Progenitor cell of endocrine pancreas (in vitro differentiated cells): ENCODE measurements around the gene DDB1. TPM values are rescaled to one million over a fixed set of nuclear protein-coding genes. Genes with fewer than 3 reads are reported as not detected.
A peak's percentile ranks its signal among the peaks of the same experiment; 100 is the strongest.

Source experiments
- DNase-seq: peaks from one replicate; pipeline ENCODE4 v3.0.0; 2021; ENCODE audit warnings: low spot score; ENCODE audit not compliant: unreplicated experiment
- H3K27ac Mint-ChIP-seq: 2 replicates; pipeline ENCODE4 v1.8.0; 2021; ENCODE audit warnings: mild to moderate bottlenecking, moderate library complexity, mixed read lengths
- H3K27me3 Mint-ChIP-seq: 2 replicates; pipeline ENCODE4 v1.8.0; 2021; ENCODE audit warnings: mixed read lengths
- H3K36me3 Mint-ChIP-seq: 2 replicates; pipeline ENCODE4 v1.8.0; 2022; ENCODE audit warnings: mixed read lengths; ENCODE audit not compliant: insufficient read depth
- H3K4me1 Mint-ChIP-seq: 2 replicates; pipeline ENCODE4 v1.8.0; 2021; ENCODE audit warnings: low read depth, mixed read lengths
- H3K4me3 Mint-ChIP-seq: 2 replicates; pipeline ENCODE4 v1.8.0; 2021; ENCODE audit warnings: low read depth, mild to moderate bottlenecking, moderate library complexity, mixed read lengths
- H3K9me3 Mint-ChIP-seq: 2 replicates; pipeline ENCODE4 v1.8.0; 2021; ENCODE audit warnings: low read depth, mixed read lengths
- CTCF ChIP-seq: fragments of 200-600 bp; sonication (generic); IDR thresholded peaks from one replicate; pipeline ENCODE4 v1.5.0; 2021; ENCODE audit warnings: antibody characterized with exemption, mild to moderate bottlenecking; ENCODE audit not compliant: unreplicated experiment
- total RNA-seq: library from RNA; stranded (reverse); gene quantifications from 2 replicates; pipeline ENCODE4 v1.2.1, GENCODE V29; 2021

Gene DDB1
- total RNA-seq, 1 donor from 2014 or later = 254 TPM

DNA sequence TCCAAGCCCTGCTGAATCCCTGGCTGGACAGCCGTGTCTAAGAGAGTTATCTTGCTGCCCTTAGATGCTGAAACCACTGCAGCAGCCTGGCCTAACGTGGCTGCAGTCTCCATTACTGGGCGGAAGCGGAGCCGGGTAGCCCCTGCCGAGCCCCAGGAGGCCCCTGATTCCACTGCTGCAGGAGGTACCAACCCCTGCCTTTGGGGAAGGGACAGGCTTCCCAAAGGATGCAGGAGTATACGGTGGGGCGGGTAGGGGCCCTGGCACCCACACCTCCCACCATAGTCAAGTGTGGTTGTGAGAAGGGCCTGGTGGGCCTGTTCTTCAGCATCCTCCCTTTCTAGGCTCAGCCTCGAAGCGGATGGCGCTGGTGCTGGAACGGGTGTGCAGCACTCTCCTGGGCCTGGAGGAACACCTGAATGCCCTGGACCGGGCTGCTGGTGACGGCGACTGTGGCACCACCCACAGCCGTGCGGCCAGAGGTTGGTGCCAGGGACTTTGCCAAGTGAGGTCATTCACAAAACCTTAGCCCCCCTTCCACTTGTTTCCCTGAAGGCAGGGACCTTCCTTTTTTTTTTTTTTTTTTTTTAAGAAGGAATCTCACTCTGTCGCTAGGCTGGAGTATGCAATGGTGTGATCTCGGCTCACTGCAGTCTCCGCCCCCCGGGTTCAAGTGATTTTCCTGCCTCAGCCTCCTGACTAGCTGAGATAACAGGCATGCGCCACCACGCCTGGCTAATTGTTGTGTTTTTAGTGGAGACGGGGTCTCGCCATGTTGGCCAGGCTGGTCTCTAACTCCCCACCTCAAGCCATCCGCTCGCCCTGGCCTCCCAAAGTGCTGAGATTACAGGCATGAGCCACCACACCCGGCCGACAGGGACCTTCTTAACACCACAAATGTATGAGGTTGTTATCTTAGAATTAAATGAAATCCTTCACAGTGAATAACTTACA lies 11.2 kb upstream of the DDB1 start:
- H3K4me3 Mint-ChIP-seq = no peak overlapping the region
- peaks cover 4% of the 10 kb centered on the region for H3K36me3 Mint-ChIP-seq
- TF ChIP-seq CTCF = no peak
- no peaks in the 10 kb centered on the region for H3K9me3 Mint-ChIP-seq
- no peak overlapping the region for H3K27ac Mint-ChIP-seq
- DNase-seq = no peak
- H3K27me3 Mint-ChIP-seq = no peaks in the 10 kb centered on the region
- no peaks in the 10 kb centered on the region for H3K4me1 Mint-ChIP-seq

- DNase-seq = no peak
- H3K4me3 Mint-ChIP-seq = no peak overlapping the region
- H3K27ac Mint-ChIP-seq = no peak overlapping the region
- H3K27me3 Mint-ChIP-seq = no peaks in the 10 kb centered on the region
- no peak for TF ChIP-seq CTCF
- no peaks in the 10 kb centered on the region for H3K4me1 Mint-ChIP-seq
- H3K36me3 Mint-ChIP-seq = peaks cover 7% of the 10 kb centered on the region
- no peaks in the 10 kb centered on the region for H3K9me3 Mint-ChIP-seq
Observed at GRCh38 chr11:61342207-61342803, 9.4 kb upstream of the DDB1 start.

DNA sequence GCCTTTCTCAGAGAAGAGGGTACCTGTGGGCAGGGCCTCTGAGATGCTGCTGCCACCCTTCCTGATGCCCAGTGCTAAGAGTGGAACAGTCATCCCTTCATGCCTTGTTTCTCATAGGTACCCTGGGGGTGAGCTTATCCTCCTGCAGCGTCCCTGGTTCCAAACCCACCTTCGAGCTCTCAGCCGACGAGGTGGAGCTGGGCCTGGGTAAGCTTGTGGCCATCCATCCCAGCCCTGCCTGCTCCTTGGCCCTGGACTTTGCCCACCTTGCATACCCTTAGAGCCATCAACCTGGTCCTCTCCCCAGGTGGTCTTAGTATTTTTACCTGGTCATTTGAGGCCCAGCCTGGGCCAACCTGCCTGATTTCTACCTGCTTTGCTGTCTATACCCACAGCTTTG lies 8.8 kb upstream of the DDB1 start:
- Mint-ChIP-seq H3K27ac (no peak overlapping the region), H3K27me3 (no peaks in the 10 kb centered on the region), H3K4me3 (no peak overlapping the region), H3K4me1 (no peaks in the 10 kb centered on the region), H3K9me3 (no peaks in the 10 kb centered on the region), H3K36me3 (peaks cover 7% of the 10 kb centered on the region)
- no peak for DNase-seq
- TF ChIP-seq CTCF = no peak

GRCh38 chr11:61340979-61341378 lies 8.1 kb upstream of the DDB1 start:
- H3K27ac Mint-ChIP-seq = no peak overlapping the region
- TF ChIP-seq CTCF = no peak
- no peak overlapping the region for H3K4me3 Mint-ChIP-seq
- H3K4me1 Mint-ChIP-seq = peaks cover 3% of the 10 kb centered on the region
- DNase-seq = no peak
- H3K27me3 Mint-ChIP-seq = no peaks in the 10 kb centered on the region
- peaks cover 7% of the 10 kb centered on the region for H3K36me3 Mint-ChIP-seq
- no peaks in the 10 kb centered on the region for H3K9me3 Mint-ChIP-seq

DNA sequence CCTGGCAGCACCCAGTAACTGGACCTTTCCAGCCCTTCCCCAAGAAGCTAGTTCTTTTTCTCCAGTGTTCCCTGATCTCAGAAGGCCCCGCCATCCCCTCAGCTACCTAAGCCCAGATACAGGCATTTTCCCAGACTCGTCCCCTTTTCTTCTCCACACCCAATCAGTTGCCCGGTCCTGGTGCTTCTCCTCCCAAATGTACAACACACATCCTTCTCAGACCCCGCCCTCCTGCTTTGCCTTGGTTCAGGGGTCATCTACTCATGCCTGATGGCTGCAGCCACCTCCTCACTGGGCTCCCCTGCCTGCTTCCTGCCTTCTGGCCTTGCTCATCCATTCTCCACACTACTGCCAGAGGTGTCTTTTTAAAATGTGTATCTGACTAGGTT lies 6.6 kb upstream of the DDB1 start:
- peak overlapping the region; percentile 47 for H3K27ac Mint-ChIP-seq
- no peaks in the 10 kb centered on the region for H3K27me3 Mint-ChIP-seq
- H3K9me3 Mint-ChIP-seq = no peaks in the 10 kb centered on the region
- DNase-seq = no peak
- H3K4me1 Mint-ChIP-seq = peaks cover 3% of the 10 kb centered on the region
- H3K36me3 Mint-ChIP-seq = peaks cover 7% of the 10 kb centered on the region
- no peak for TF ChIP-seq CTCF
- H3K4me3 Mint-ChIP-seq = no peak overlapping the region
